ENCODE data around the gene SLC39A9. TPM values are rescaled to one million over a fixed set of nuclear protein-coding genes. Genes with fewer than 3 reads are reported as not detected.
"Not testable (repeated sequence)": the region's sequence is repeated elsewhere in the genome, so short reads cannot be mapped to it uniquely, and the experiment has no call there.

Gene SLC39A9
- polyA plus RNA-seq, 4 donors = 60.8 to 92.0 (median 82.7) TPM

DNA sequence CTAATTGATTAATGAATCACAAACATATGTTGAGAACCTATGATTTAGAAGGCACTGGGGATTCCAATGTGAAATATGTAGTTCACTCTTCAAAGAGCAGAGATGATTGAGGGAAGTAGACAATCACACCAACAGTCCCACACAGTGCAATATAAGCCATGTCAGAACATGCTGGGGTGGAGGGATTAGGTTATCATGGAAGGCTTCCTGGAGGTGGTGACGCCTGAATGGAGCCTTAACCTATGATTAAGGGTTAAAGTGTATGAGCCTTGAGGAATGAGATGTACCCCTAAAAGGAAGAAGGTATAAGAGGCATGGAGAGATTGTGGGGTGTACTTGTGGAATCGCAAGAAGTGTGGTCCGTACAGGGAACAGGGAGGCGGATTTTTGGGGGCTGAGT lies 31.7 kb upstream of the SLC39A9 start:
- DNase-seq (ENCODE audit: low read depth in 4 of 4, low spot score in 3 of 4) = no peak

DNA sequence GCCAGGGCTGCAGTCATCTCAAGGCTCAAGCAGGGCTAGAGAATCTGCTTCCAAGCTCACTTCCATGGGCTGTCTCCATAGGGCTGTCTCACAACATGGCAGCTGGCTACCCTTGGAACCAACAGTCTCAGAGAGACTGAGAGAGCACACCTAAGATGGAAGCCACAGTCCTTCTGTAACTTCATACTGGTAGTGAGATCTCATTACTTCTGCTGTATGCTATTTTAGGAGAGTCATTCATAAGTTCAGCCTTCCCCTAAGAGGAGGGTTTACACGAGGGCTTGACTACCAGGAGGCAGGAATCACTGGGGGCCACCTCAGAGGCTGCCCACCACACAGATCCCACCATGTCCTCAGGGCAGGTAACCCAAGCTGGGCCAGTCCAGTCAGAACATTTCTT lies 30.1 kb upstream of the SLC39A9 start:
- no peak for DNase-seq (ENCODE audit: low read depth in 4 of 4, low spot score in 3 of 4)

DNA sequence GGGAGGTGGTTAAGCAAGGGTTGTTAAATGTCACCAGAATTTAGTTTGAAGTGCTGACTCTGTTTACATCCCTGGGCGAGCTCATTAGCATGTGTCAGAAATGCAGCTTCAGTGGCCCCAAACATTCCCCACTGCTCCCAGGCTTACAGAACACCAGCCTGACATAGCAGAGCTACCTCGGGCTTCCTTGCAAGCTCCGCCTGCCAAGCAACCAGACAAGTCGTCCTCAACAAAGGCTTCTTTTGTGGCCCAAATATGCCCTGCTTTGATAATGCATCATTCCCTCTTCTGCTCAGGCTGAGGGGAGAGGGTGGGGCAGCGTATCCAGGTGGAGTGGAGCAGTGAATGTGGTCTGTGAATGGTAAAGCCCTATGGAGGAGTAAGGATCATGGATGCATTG lies 28.4 kb upstream of the SLC39A9 start:
- no peak for DNase-seq (ENCODE audit: low read depth in 4 of 4, low spot score in 3 of 4)

DNA sequence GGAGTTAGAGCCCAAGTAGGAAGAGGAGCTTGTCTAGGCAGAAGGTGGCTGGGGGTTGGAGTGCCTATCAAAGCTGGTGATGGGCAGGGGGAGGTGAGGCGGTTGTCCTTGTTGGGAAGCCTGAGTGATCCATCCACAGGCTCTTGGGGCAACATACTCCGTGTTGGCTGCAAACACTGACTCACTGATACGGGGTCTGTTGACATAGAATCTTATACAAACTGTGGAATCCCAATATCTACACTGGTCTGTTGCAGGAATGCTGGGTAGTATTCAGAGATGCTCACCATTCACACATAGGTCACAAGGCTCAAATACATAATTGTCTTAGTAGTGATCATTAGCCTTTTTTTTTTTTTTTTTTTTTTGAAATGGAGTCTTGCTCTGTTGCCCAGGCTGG lies 26.3 kb upstream of the SLC39A9 start:
- no peak for DNase-seq (ENCODE audit: low read depth in 4 of 4, low spot score in 3 of 4)

GRCh38 chr14:69373104-69373503 lies 25.4 kb upstream of the SLC39A9 start:
- DNase-seq (ENCODE audit: low read depth in 4 of 4, low spot score in 3 of 4) = no peak

GRCh38 chr14:69374235-69374634 lies 24.3 kb upstream of the SLC39A9 start:
- no peak for DNase-seq (ENCODE audit: low read depth in 4 of 4, low spot score in 3 of 4)

DNA sequence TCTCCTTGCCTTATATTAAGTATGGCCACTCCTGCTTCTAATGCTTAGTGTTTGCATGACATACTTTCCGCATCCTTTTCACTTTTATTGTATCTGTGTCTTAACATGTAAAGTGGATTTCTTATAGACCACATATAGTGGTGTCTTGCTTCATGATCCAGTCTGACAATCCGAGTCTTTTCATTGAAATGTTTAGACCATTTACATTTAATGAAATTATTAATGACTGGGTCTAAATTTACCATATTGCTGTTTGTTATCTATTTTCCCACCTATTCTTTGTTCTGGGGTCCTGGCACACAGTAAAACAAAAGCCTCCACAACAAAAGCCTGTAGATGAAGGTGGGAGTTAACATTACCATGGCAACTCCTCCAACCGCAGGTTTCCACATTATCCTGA lies 23.3 kb upstream of the SLC39A9 start:
- no peak for DNase-seq (ENCODE audit: low read depth in 4 of 4, low spot score in 3 of 4)

- DNase-seq (ENCODE audit: low read depth in 4 of 4, low spot score in 3 of 4) = no peak
These were observed 22.8 kb upstream of the SLC39A9 start for GRCh38 chr14:69375722-69376121.

GRCh38 chr14:69376439-69376838 lies 22.1 kb upstream of the SLC39A9 start:
- no peak for DNase-seq (ENCODE audit: low read depth in 4 of 4, low spot score in 3 of 4)

DNA sequence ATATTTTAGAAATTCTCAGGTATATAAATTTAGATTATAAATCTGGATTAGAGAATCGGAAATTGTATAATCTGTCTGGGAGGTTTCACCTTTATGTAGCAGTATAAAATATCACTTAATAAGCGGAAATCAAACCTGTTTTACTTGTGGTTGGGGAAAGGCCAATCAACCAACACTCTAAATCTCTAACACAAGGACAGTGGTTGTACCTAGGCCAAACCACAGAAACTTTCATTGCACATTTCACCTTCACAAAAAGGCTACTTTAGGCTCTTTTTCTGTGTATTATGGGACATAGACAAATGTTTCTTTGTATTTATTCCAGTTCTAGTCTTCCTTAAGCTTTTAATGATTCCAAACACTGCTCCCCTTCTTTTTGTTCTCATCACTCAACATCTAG lies 20.2 kb upstream of the SLC39A9 start:
- no peak for DNase-seq (ENCODE audit: low read depth in 4 of 4, low spot score in 3 of 4)

- DNase-seq (ENCODE audit: low read depth in 4 of 4, low spot score in 3 of 4) = no peak
These were observed 11.2 kb upstream of the SLC39A9 start for GRCh38 chr14:69387311-69387710.

GRCh38 chr14:69391400-69391799 lies 7.1 kb upstream of the SLC39A9 start:
- not testable (repeated sequence) for DNase-seq (ENCODE audit: low read depth in 4 of 4, low spot score in 3 of 4)

- DNase-seq (ENCODE audit: low read depth in 4 of 4, low spot score in 3 of 4) = no peak
These were observed 6.0 kb upstream of the SLC39A9 start for GRCh38 chr14:69392481-69392880.

DNA sequence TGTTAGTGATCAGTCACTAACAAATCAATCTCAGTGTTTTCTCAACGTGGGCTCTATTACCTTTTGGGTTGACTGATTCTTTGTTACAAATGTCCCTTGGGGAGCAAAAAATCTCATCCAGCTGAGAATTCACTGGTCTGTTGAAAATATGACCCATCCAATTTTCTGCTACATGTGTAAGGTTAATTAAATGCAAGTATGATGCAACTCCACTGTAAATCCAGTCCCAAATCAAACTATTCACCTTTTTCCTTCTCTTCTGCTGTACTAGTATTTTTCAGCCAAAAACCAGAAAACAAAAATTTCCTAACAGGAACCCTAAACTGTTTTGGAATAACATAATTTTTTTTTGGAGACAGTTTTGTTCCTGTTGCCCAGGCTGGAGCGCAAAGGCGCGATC lies 2.6 kb upstream of the SLC39A9 start:
- no peak for DNase-seq (ENCODE audit: low read depth in 4 of 4, low spot score in 3 of 4)

- DNase-seq (ENCODE audit: low read depth in 4 of 4, low spot score in 3 of 4) = no peak
These were observed 322 bp downstream of the SLC39A9 start for GRCh38 chr14:69398818-69399210.

DNA sequence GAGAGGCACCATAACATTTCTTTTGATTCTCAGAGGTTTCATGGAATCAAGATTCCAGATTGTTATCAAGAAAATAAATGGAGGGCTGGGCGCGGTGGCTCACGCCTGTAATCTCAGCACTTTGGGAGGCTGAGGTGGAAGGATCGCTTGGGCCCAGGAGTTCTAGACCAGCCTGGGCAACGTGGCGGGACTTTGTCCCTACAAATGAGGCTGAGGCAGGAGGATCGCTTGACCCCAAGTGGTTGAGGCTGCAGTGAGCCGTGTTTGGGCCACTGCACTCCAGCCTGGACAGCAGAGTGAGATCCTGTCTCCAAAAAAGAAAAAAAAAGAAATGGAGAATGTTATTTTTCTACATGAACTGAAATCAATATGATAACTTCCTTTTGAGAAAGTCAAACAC lies 1.3 kb downstream of the SLC39A9 start:
- DNase-seq (ENCODE audit: low read depth in 4 of 4, low spot score in 3 of 4) = no peak

DNA sequence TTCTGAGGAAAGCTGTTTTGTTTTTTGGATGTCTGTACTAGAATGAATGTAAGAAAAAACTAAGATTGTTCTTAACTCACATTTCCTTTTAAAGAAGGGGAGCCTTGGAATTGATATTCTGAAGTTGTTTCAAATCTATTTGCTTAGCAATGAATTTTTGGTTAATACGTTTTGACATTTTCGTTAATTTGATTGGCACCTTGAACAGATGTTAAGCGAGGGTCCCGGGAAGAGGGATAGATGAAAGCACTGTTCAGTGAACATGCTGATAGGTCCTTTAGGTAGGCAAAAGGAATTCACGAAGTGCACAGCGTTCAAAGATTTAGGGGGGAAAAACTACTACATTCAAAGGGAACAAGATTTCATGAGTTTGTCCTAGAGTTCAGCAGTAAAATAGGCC lies 1.7 kb downstream of the SLC39A9 start:
- no peak for DNase-seq (ENCODE audit: low read depth in 4 of 4, low spot score in 3 of 4)

- no peak for DNase-seq (ENCODE audit: low read depth in 4 of 4, low spot score in 3 of 4)
These were observed 3.3 kb downstream of the SLC39A9 start for GRCh38 chr14:69401841-69402240.

GRCh38 chr14:69404478-69404877 lies 6.0 kb downstream of the SLC39A9 start:
- no peak for DNase-seq (ENCODE audit: low read depth in 4 of 4, low spot score in 3 of 4)

GRCh38 chr14:69404883-69405282 lies 6.4 kb downstream of the SLC39A9 start:
- DNase-seq (ENCODE audit: low read depth in 4 of 4, low spot score in 3 of 4) = no peak

DNA sequence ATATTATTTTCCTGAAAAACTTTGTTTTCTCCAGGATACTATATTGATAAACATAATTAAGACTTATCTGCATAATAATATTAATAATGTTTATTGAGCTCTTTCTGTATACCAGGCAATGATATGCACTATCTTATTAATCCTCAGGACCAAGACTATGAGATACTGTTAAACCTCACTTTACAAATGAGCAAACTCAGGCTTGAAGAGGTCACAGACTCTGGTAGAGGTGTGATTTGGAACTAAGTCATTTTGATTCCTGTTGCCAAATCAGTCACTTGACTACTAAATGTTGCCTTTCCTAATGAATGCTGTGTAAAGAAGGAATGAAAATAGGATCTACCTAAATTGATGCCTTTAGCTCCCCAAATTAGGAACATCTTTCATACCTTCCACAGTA lies 7.3 kb downstream of the SLC39A9 start:
- no peak for DNase-seq (ENCODE audit: low read depth in 4 of 4, low spot score in 3 of 4)

DNA sequence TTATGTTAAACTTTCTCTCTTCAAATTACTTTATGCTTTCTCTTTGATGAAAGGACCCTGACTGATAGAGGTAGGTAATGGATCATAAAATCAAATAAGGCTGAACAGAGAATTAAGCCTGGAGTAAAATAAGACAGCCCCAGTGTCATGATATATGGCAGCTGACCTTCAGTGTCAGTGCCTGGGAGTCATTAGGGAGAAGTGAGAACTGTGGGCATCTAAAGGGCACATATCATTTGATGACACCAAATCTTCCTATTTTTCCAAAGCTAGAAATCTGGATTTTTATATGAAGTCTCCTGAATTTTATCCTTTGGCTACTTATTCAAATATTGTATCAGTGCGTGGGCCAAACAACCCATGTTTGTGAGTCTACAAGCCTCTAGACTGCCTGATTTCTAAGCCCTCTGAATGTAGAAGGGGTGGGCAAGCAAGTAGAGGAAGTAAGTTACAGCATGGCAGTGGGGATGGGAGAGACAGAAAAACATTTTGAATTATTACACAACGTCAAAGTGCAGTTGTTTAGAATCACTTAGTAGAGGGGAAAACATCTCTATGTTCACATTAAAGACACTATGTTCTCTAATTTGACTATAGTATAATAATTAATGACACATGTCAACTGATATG lies 10.0 kb downstream of the SLC39A9 start:
- no peak for DNase-seq (ENCODE audit: low read depth in 4 of 4, low spot score in 3 of 4)

DNA sequence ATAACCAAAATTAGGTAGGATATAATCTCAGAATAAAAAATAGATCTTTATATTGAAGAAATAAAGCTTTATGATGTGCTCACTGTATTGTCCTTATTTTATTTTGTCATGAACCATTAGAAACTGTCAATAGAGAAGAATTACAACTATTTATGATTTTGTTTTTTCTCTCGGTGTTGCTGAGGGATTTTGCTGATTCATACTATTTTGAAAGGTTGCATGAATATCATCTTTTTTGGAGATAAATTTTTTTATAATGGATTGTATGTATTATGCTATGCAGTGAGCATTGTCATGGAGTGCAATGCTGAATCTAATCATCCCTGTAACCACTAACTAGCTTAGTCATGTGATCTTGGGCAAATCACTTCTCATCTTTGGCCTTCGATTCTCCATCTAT lies 15.0 kb downstream of the SLC39A9 start:
- DNase-seq (ENCODE audit: low read depth in 4 of 4, low spot score in 3 of 4) = no peak

Data from left renal pelvis (tissue), 4 donors.